ACC112 (cell line): ENCODE measurements around the gene TTLL5.

ENCODE experiments used
- H2AFZ ChIP-seq: fragments of 200-600 bp; sonication (generic); one replicate; pipeline ENCODE4 v1.6.0; 2017; ENCODE audit warnings: antibody characterized with exemption, low read length; ENCODE audit not compliant: unreplicated experiment
- H3K27ac ChIP-seq: fragments of 200-600 bp; sonication (generic); 2 replicates; pipeline ENCODE4 v1.5.1; 2014; ENCODE audit warnings: low read depth, mild to moderate bottlenecking, antibody characterized with exemption, low read length, moderate library complexity
- H3K27me3 ChIP-seq: fragments of 200-600 bp; sonication (generic); 2 replicates; pipeline ENCODE4 v1.6.1; 2014; ENCODE audit warnings: mild to moderate bottlenecking, antibody characterized with exemption, low read length, moderate library complexity, mixed read lengths; ENCODE audit not compliant: insufficient read depth
- H3K36me3 ChIP-seq: fragments of 200-600 bp; sonication (generic); 2 replicates; pipeline ENCODE4 v1.6.1; 2016; ENCODE audit warnings: mild to moderate bottlenecking, antibody characterized with exemption, low read length, moderate library complexity, mixed read lengths; ENCODE audit not compliant: insufficient read depth
- H3K4me1 ChIP-seq: fragments of 200-600 bp; sonication (generic); one replicate; pipeline ENCODE4 v1.6.1; 2016; ENCODE audit warnings: low read length, mixed read lengths; ENCODE audit not compliant: insufficient read depth, unreplicated experiment, control insufficient read depth
- H3K4me3 ChIP-seq: fragments of 200-600 bp; sonication (generic); 2 replicates; pipeline ENCODE4 v1.5.1; 2014; ENCODE audit warnings: mild to moderate bottlenecking, low read depth, low read length
- H3K79me2 ChIP-seq: fragments of 200-600 bp; sonication (generic); one replicate; pipeline ENCODE4 v1.6.0; 2016; ENCODE audit warnings: low read length; ENCODE audit not compliant: control insufficient read depth, unreplicated experiment, insufficient read depth

The TTLL5 gene

GRCh38 chr14:75699331-75699730, 38.3 kb downstream of the TTLL5 start:
- peaks cover 10% of the 10 kb centered on the region for H3K36me3 ChIP-seq
- no peaks in the 10 kb centered on the region for H3K4me1 ChIP-seq
- H3K4me3 ChIP-seq: no peak overlapping the region
- H3K27ac ChIP-seq: no peak overlapping the region
- H2AFZ ChIP-seq: no peak overlapping the region
- H3K27me3 ChIP-seq: no peaks in the 10 kb centered on the region
- no peaks in the 10 kb centered on the region for H3K79me2 ChIP-seq

- Histone ChIP-seq H3K4me1 (no peaks in the 10 kb centered on the region), H2AFZ (no peak overlapping the region), H3K27me3 (no peaks in the 10 kb centered on the region), H3K36me3 (peaks cover 10% of the 10 kb centered on the region), H3K79me2 (no peaks in the 10 kb centered on the region), H3K4me3 (no peak overlapping the region), H3K27ac (no peak overlapping the region)
These were observed 39.2 kb downstream of the TTLL5 start for GRCh38 chr14:75700295-75700694.

- no peaks in the 10 kb centered on the region for H3K79me2 ChIP-seq
- H2AFZ ChIP-seq: no peak overlapping the region
- H3K27ac ChIP-seq: no peak overlapping the region
- H3K4me1 ChIP-seq: no peaks in the 10 kb centered on the region
- H3K4me3 ChIP-seq: no peak overlapping the region
- H3K27me3 ChIP-seq: no peaks in the 10 kb centered on the region
- peaks cover 13% of the 10 kb centered on the region for H3K36me3 ChIP-seq
These were observed 41.1 kb downstream of the TTLL5 start for GRCh38 chr14:75702122-75702521.

- Histone ChIP-seq H3K27me3 (no peaks in the 10 kb centered on the region), H3K4me1 (no peaks in the 10 kb centered on the region), H3K36me3 (peaks cover 13% of the 10 kb centered on the region), H2AFZ (no peak overlapping the region), H3K79me2 (no peaks in the 10 kb centered on the region), H3K27ac (no peak overlapping the region), H3K4me3 (no peak overlapping the region)
These were observed 41.7 kb downstream of the TTLL5 start for GRCh38 chr14:75702616-75703261.

- Histone ChIP-seq H3K27ac (no peak overlapping the region), H3K4me3 (no peak overlapping the region), H3K79me2 (no peaks in the 10 kb centered on the region), H3K27me3 (no peaks in the 10 kb centered on the region), H2AFZ (no peak overlapping the region), H3K36me3 (peaks cover 13% of the 10 kb centered on the region), H3K4me1 (no peaks in the 10 kb centered on the region)
These were observed 42.4 kb downstream of the TTLL5 start for GRCh38 chr14:75703467-75703866.

- H2AFZ ChIP-seq: no peak overlapping the region
- no peaks in the 10 kb centered on the region for H3K79me2 ChIP-seq
- no peak overlapping the region for H3K27ac ChIP-seq
- H3K27me3 ChIP-seq: no peaks in the 10 kb centered on the region
- peaks cover 9% of the 10 kb centered on the region; the same call in 1 of the 2 replicates for H3K36me3 ChIP-seq
- no peak overlapping the region for H3K4me3 ChIP-seq
- no peaks in the 10 kb centered on the region for H3K4me1 ChIP-seq
These were observed 44.0 kb downstream of the TTLL5 start for GRCh38 chr14:75705014-75705413.

GRCh38 chr14:75709207-75709812, 48.3 kb downstream of the TTLL5 start:
- H2AFZ ChIP-seq: no peak overlapping the region
- no peak overlapping the region for H3K4me3 ChIP-seq
- no peaks in the 10 kb centered on the region for H3K79me2 ChIP-seq
- no peak overlapping the region for H3K27ac ChIP-seq
- peaks cover 12% of the 10 kb centered on the region for H3K4me1 ChIP-seq
- H3K27me3 ChIP-seq: no peaks in the 10 kb centered on the region
- peaks cover 9% of the 10 kb centered on the region for H3K36me3 ChIP-seq

GRCh38 chr14:75711105-75711795, 50.2 kb downstream of the TTLL5 start:
- Histone ChIP-seq H3K36me3 (peaks cover 9% of the 10 kb centered on the region), H3K27me3 (no peaks in the 10 kb centered on the region), H3K79me2 (no peaks in the 10 kb centered on the region), H3K4me3 (no peak overlapping the region), H3K4me1 (peaks cover 29% of the 10 kb centered on the region), H3K27ac (peak overlapping the region; percentile 35; the same call in 1 of the 2 replicates), H2AFZ (no peak overlapping the region)

GRCh38 chr14:75711796-75712211, 50.8 kb downstream of the TTLL5 start:
- no peaks in the 10 kb centered on the region for H3K27me3 ChIP-seq
- H2AFZ ChIP-seq: no peak overlapping the region
- H3K36me3 ChIP-seq: peaks cover 9% of the 10 kb centered on the region
- H3K4me3 ChIP-seq: no peak overlapping the region
- no peaks in the 10 kb centered on the region for H3K79me2 ChIP-seq
- H3K27ac ChIP-seq: peak overlapping the region; percentile 35; the same call in 1 of the 2 replicates
- peaks cover 35% of the 10 kb centered on the region for H3K4me1 ChIP-seq

GRCh38 chr14:75714991-75715390, 53.9 kb downstream of the TTLL5 start:
- Histone ChIP-seq H3K79me2 (no peaks in the 10 kb centered on the region), H3K27ac (no peak overlapping the region), H3K4me1 (peaks cover 37% of the 10 kb centered on the region), H3K27me3 (no peaks in the 10 kb centered on the region), H3K36me3 (peaks cover 24% of the 10 kb centered on the region), H3K4me3 (no peak overlapping the region), H2AFZ (no peak overlapping the region)
